Vagina (tissue), 2 donors: ENCODE data around the gene EIF4H.
"Not testable (repeated sequence)": the region's sequence is repeated elsewhere in the genome, so short reads cannot be mapped to it uniquely, and the experiment has no call there.

ENCODE experiments used
- POLR2A ChIP-seq, 2 donors: fragments of 450-650 bp; IDR thresholded peaks; one replicate each; pipeline ENCODE4 v1.6.1; 2017; ENCODE audit warnings: antibody characterized with exemption in 2 of 2, mild to moderate bottlenecking in 2 of 2, moderate library complexity in 2 of 2
- POLR2AphosphoS5 ChIP-seq, 2 donors: sonication (generic); formaldehyde crosslinking; IDR thresholded peaks; one replicate each; pipeline ENCODE4 v1.9.0; 2017; ENCODE audit warnings: antibody characterized with exemption in 2 of 2, mild to moderate bottlenecking in 2 of 2, low read depth in 1 of 2; ENCODE audit not compliant: insufficient read depth in 1 of 2
- TF ChIP-seq, protein P1 (sequence below), 3 experiments: fragments of 450-650 bp in 2 of 3; fragments of 200-600 bp in 1 of 3; sonication (generic) in 1 of 3; IDR thresholded peaks; one replicate each; pipeline ENCODE4 v1.5.1; 2017 to 2019; ENCODE audit warnings: antibody characterized with exemption in 3 of 3, mild to moderate bottlenecking in 2 of 3, moderate library complexity in 2 of 3

- TF ChIP-seq, protein P1, sequence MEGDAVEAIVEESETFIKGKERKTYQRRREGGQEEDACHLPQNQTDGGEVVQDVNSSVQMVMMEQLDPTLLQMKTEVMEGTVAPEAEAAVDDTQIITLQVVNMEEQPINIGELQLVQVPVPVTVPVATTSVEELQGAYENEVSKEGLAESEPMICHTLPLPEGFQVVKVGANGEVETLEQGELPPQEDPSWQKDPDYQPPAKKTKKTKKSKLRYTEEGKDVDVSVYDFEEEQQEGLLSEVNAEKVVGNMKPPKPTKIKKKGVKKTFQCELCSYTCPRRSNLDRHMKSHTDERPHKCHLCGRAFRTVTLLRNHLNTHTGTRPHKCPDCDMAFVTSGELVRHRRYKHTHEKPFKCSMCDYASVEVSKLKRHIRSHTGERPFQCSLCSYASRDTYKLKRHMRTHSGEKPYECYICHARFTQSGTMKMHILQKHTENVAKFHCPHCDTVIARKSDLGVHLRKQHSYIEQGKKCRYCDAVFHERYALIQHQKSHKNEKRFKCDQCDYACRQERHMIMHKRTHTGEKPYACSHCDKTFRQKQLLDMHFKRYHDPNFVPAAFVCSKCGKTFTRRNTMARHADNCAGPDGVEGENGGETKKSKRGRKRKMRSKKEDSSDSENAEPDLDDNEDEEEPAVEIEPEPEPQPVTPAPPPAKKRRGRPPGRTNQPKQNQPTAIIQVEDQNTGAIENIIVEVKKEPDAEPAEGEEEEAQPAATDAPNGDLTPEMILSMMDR (IDR thresholded peaks at IDR 0.05) = not testable (repeated sequence)
- not testable (repeated sequence) for TF ChIP-seq POLR2AphosphoS5 (IDR thresholded peaks at IDR 0.05; ENCODE audit: insufficient read depth in 1 of 2, low read depth in 1 of 2); POLR2A (IDR thresholded peaks at IDR 0.05)
Observed at GRCh38 chr7:74206052-74206451, 31.9 kb downstream of the EIF4H start.
